Panc1 (cell line): ENCODE measurements around the gene MPPED1. TPM values are rescaled to one million over a fixed set of nuclear protein-coding genes. Genes with fewer than 3 reads are reported as not detected.

ENCODE experiments used
- ATAC-seq: fragments of 200-7000 bp; cut with Tn5 transposase; 2 replicates; pipeline ENCODE4 v1.9.1; 2020; ENCODE audit warnings: mild to moderate bottlenecking, moderate library complexity
- BruUV-seq: library from RNA; stranded (reverse); fragments of 400-500 nt; replicated peaks from 2 replicates; lab custom pipeline; 2021; lab: Mats Ljungman, UMichigan
- CTCF ChIA-PET: fragments of 300-600 bp; sonication (Branson Sonifier 250); formaldehyde crosslinking; loops from one replicate; lab custom pipeline; 2022; ENCODE audit warnings: antibody characterized with exemption; lab: Charles Lee
- POLR2A ChIA-PET: fragments of 300-600 bp; sonication (Branson Sonifier 250); formaldehyde crosslinking; loops from one replicate; lab custom pipeline; 2022; ENCODE audit warnings: antibody characterized with exemption; lab: Charles Lee
- DNase-seq: peaks from one replicate; pipeline ENCODE4 v3.0.0-alpha.2; 2010; ENCODE audit warnings: low read depth, low spot score
- H3K27ac ChIP-seq: 2 replicates; pipeline ENCODE4 v1.5.1; 2011; ENCODE audit warnings: mild to moderate bottlenecking, low read length, inconsistent platforms
- H3K27me3 ChIP-seq: fragments of 200-500 bp; sonication (Bioruptor generic); 2 replicates; pipeline ENCODE4 v1.6.0; 2014; ENCODE audit warnings: low read length, inconsistent platforms; ENCODE audit not compliant: control insufficient read depth, insufficient read depth
- H3K36me3 ChIP-seq: fragments of 200-500 bp; sonication (Bioruptor generic); 2 replicates; pipeline ENCODE4 v1.5.1; 2014; ENCODE audit warnings: inconsistent platforms, mild to moderate bottlenecking, low read length, moderate library complexity; ENCODE audit not compliant: control insufficient read depth, insufficient read depth
- H3K4me1 ChIP-seq: 2 replicates; pipeline ENCODE4 v1.5.1; 2011; ENCODE audit warnings: inconsistent platforms, mild to moderate bottlenecking, low read length, moderate library complexity; ENCODE audit not compliant: control insufficient read depth, insufficient read depth
- H3K4me3 ChIP-seq, 2 experiments: 2 replicates each; pipeline ENCODE4 v1.5.1; 2011 to 2012; ENCODE audit warnings: low read depth in 2 of 2, low read length in 2 of 2, mild to moderate bottlenecking in 2 of 2, inconsistent platforms in 1 of 2, moderate library complexity in 1 of 2
- H3K9me3 ChIP-seq: fragments of 200-500 bp; sonication (Bioruptor generic); 2 replicates; pipeline ENCODE4 v1.5.1; 2014; ENCODE audit warnings: low read depth, mild to moderate bottlenecking, inconsistent platforms, low read length, moderate library complexity; ENCODE audit not compliant: control insufficient read depth, insufficient read depth
- CTCF ChIP-seq: fragments of 450-650 bp; IDR thresholded peaks from 2 replicates; pipeline ENCODE4 v1.5.1; 2017; ENCODE audit warnings: mild to moderate bottlenecking
- POLR2AphosphoS5 ChIP-seq: IDR thresholded peaks from 2 replicates; pipeline ENCODE4 v1.6.1; 2012; ENCODE audit warnings: mild to moderate bottlenecking, low read depth, low read length, moderate library complexity
- SIN3A ChIP-seq: IDR thresholded peaks from 2 replicates; pipeline ENCODE4 v1.6.1; 2012; ENCODE audit warnings: low read depth, mild to moderate bottlenecking, low read length, moderate library complexity, borderline replicate concordance; ENCODE audit not compliant: insufficient read depth
- TCF7L2 ChIP-seq: IDR thresholded peaks from 2 replicates; pipeline ENCODE4 v1.6.1; 2011; ENCODE audit warnings: mild to moderate bottlenecking, low read depth, low read length, inconsistent platforms
- in situ Hi-C: cut with HindIII; loops from 2 replicates; pipeline ENCODE4 v1.10.0; 2016; ENCODE audit warnings: low sequenced_read_pairs, low pct_unique_long_range_greater_than_20kb
- intact Hi-C: fragments of 100-400 bp; cut with micrococcal nuclease; formaldehyde crosslinking; loops from one replicate; pipeline ENCODE4 v1.10.0; 2022; ENCODE audit not compliant: unreplicated experiment
- total RNA-seq: library from RNA; stranded (reverse); gene quantifications from one replicate; pipeline ENCODE4 v1.2.1, GENCODE V29; 2021; ENCODE audit not compliant: unreplicated experiment
- TF ChIP-seq, protein P1 (sequence below), 2 experiments: IDR thresholded peaks; 2 replicates each; pipeline ENCODE4 v1.6.1; 2011 to 2012; ENCODE audit warnings: low read depth in 2 of 2, control low read depth in 1 of 2, low read length in 1 of 2, mild to moderate bottlenecking in 1 of 2, moderate library complexity in 1 of 2; ENCODE audit not compliant: insufficient read depth in 1 of 2

The MPPED1 gene
- total RNA-seq, 1 experiment from 2014 or later, result not detected

DNA sequence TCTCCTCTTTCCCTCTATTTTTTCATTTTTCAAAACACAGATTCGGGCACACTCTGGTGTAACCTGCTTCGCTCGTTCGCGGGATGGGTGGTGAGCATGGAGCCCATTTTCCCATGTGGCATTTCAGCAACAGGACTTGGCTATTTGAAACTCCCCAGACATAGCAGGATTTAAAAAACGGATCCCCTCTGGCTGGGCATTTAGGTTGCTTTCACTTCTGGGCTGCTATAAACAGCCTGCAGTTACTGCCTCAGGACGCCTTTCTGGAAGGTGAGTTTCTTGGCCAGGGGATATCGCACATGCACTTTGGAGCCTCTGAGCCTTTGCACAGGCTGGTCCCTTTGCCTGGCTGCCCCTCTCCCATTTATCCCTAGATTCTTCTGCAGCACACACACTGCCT lies 2.8 kb upstream of the MPPED1 start:
- intact Hi-C loops, result no loop called here
- CTCF ChIA-PET, result no interaction called here
- Histone ChIP-seq H3K4me1 (no peaks in the 10 kb centered on the region), H3K27me3 (peaks cover 2% of the 10 kb centered on the region; the same call in 1 of the 2 replicates), H3K36me3 (no peaks in the 10 kb centered on the region), H3K27ac (no peak overlapping the region), H3K4me3 (no peak overlapping the region), H3K9me3 (no peaks in the 10 kb centered on the region)
- in situ Hi-C loops, result no loop called here
- TF ChIP-seq SIN3A, result no peak
- no peak for TF ChIP-seq CTCF
- TF ChIP-seq POLR2AphosphoS5, result no peak
- ATAC-seq (no peak), DNase-seq (no peak)
- POLR2A ChIA-PET, result no interaction called here
- no TSS peak for BruUV-seq

GRCh38 chr22:43409800-43410199 lies 2.0 kb upstream of the MPPED1 start:
- BruUV-seq, result no TSS peak
- ATAC-seq, result peak; percentile 56; the same call in 1 of the 2 replicates

More at GRCh38 chr22:43409800-43410199, 2.0 kb upstream of the MPPED1 start:
- Histone ChIP-seq H3K4me1 (no peaks in the 10 kb centered on the region), H3K27ac (no peak overlapping the region), H3K36me3 (no peaks in the 10 kb centered on the region), H3K9me3 (no peaks in the 10 kb centered on the region), H3K27me3 (peaks cover 2% of the 10 kb centered on the region; the same call in 1 of the 2 replicates), H3K4me3 (no peak overlapping the region)
- POLR2A ChIA-PET, result no interaction called here
- in situ Hi-C loops, result no loop called here
- no peak for DNase-seq
- TF ChIP-seq SIN3A (no peak), CTCF (no peak), POLR2AphosphoS5 (no peak), TCF7L2 (no peak)
- TF ChIP-seq, protein P1, sequence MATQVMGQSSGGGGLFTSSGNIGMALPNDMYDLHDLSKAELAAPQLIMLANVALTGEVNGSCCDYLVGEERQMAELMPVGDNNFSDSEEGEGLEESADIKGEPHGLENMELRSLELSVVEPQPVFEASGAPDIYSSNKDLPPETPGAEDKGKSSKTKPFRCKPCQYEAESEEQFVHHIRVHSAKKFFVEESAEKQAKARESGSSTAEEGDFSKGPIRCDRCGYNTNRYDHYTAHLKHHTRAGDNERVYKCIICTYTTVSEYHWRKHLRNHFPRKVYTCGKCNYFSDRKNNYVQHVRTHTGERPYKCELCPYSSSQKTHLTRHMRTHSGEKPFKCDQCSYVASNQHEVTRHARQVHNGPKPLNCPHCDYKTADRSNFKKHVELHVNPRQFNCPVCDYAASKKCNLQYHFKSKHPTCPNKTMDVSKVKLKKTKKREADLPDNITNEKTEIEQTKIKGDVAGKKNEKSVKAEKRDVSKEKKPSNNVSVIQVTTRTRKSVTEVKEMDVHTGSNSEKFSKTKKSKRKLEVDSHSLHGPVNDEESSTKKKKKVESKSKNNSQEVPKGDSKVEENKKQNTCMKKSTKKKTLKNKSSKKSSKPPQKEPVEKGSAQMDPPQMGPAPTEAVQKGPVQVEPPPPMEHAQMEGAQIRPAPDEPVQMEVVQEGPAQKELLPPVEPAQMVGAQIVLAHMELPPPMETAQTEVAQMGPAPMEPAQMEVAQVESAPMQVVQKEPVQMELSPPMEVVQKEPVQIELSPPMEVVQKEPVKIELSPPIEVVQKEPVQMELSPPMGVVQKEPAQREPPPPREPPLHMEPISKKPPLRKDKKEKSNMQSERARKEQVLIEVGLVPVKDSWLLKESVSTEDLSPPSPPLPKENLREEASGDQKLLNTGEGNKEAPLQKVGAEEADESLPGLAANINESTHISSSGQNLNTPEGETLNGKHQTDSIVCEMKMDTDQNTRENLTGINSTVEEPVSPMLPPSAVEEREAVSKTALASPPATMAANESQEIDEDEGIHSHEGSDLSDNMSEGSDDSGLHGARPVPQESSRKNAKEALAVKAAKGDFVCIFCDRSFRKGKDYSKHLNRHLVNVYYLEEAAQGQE (IDR thresholded peaks at IDR 0.05; ENCODE audit: insufficient read depth in 1 of 2, low read depth in 2 of 2, low read length in 1 of 2), result no peak
- CTCF ChIA-PET, result no interaction called here
- intact Hi-C loops, result no loop called here
